PC-3 (cell line): ENCODE measurements around the gene ST8SIA4. TPM values are rescaled to one million over a fixed set of nuclear protein-coding genes. Genes with fewer than 3 reads are reported as not detected.
A peak's percentile ranks its signal among the peaks of the same experiment; 100 is the strongest.

Experiments
- ATAC-seq: fragments of 200-7000 bp; cut with Tn5 transposase; 2 replicates; pipeline ENCODE4 v1.9.1; 2020; ENCODE audit warnings: mild to moderate bottlenecking, moderate library complexity
- BruUV-seq: library from RNA; stranded (reverse); fragments of 400-500 nt; replicated peaks from 2 replicates; lab custom pipeline; 2021; lab: Mats Ljungman, UMichigan
- CTCF ChIA-PET: fragments of 300-600 bp; sonication (Branson Sonifier 250); formaldehyde crosslinking; loops from one replicate; lab custom pipeline; 2022; ENCODE audit warnings: antibody characterized with exemption; lab: Charles Lee
- POLR2A ChIA-PET: fragments of 300-600 bp; sonication (Branson Sonifier 250); formaldehyde crosslinking; loops from one replicate; lab custom pipeline; 2022; ENCODE audit warnings: antibody characterized with exemption; ENCODE audit not compliant: unreplicated experiment; lab: Charles Lee
- DNase-seq: peaks from one replicate; pipeline ENCODE4 v3.0.0-alpha.2; 2015
- H2AFZ ChIP-seq: fragments of 300-600 bp; sonication (generic); 2 replicates; pipeline ENCODE4 v1.6.0; 2016; ENCODE audit warnings: antibody characterized with exemption, low read length
- H3F3A ChIP-seq: fragments of 300-600 bp; sonication (generic); one replicate; pipeline ENCODE4 v1.6.0; 2017; ENCODE audit warnings: antibody characterized with exemption, low read length, control low read depth, mild to moderate bottlenecking; ENCODE audit not compliant: unreplicated experiment
- H3K27ac ChIP-seq: fragments of 300-600 bp; sonication (generic); 2 replicates; pipeline ENCODE4 v1.5.1; 2016; ENCODE audit warnings: mild to moderate bottlenecking, low read length
- H3K27me3 ChIP-seq: fragments of 300-600 bp; sonication (generic); 2 replicates; pipeline ENCODE4 v1.6.1; 2016; ENCODE audit warnings: low read length, mixed read lengths
- H3K36me3 ChIP-seq: fragments of 300-600 bp; sonication (generic); 2 replicates; pipeline ENCODE4 v1.6.1; 2016; ENCODE audit warnings: low read depth, mixed run types, low read length, mixed read lengths
- H3K4me1 ChIP-seq: fragments of 300-600 bp; sonication (generic); 2 replicates; pipeline ENCODE4 v1.5.1; 2016; ENCODE audit warnings: low read length; ENCODE audit not compliant: insufficient read depth
- H3K4me2 ChIP-seq: fragments of 300-600 bp; sonication (generic); 2 replicates; pipeline ENCODE4 v1.6.0; 2016; ENCODE audit warnings: low read length
- H3K4me3 ChIP-seq: fragments of 300-600 bp; sonication (generic); 2 replicates; pipeline ENCODE4 v1.5.1; 2016; ENCODE audit warnings: mild to moderate bottlenecking, low read length, mixed read lengths
- H3K79me2 ChIP-seq: fragments of 300-600 bp; sonication (generic); 2 replicates; pipeline ENCODE4 v1.6.1; 2017; ENCODE audit warnings: low read length, mixed read lengths
- H3K9ac ChIP-seq: fragments of 300-600 bp; sonication (generic); 2 replicates; pipeline ENCODE4 v1.6.0; 2016; ENCODE audit warnings: mild to moderate bottlenecking, low read length
- H3K9me2 ChIP-seq: fragments of 300-600 bp; sonication (generic); replicated peaks from 2 replicates; pipeline ENCODE4 v1.6.1; 2016; ENCODE audit warnings: mixed run types, low read length, mixed read lengths
- H3K9me3 ChIP-seq: fragments of 300-600 bp; sonication (generic); 2 replicates; pipeline ENCODE4 v1.6.1; 2016; ENCODE audit warnings: low read length, mixed read lengths
- H4K20me1 ChIP-seq: fragments of 300-600 bp; sonication (generic); 2 replicates; pipeline ENCODE4 v1.6.1; 2016; ENCODE audit warnings: low read length, mixed read lengths
- EZH2 ChIP-seq: fragments of 300-600 bp; sonication (generic); IDR thresholded peaks from one replicate; pipeline ENCODE4 v1.6.1; 2017; ENCODE audit warnings: antibody characterized with exemption, mild to moderate bottlenecking, low read length; ENCODE audit not compliant: unreplicated experiment
- EZH2phosphoT487 ChIP-seq: fragments of 300-600 bp; sonication (generic); IDR thresholded peaks from 2 replicates; pipeline ENCODE4 v1.6.1; 2018; ENCODE audit warnings: mild to moderate bottlenecking, antibody characterized with exemption, low read length, borderline replicate concordance
- intact Hi-C: fragments of 100-400 bp; cut with micrococcal nuclease; formaldehyde crosslinking; loops from 2 replicates; pipeline ENCODE4 v1.9.0; 2023
- total RNA-seq: library from RNA; depleted of rRNA; stranded (reverse); fragments of >200 nt; gene quantifications from 2 replicates; pipeline ENCODE4 v1.2.3, GENCODE V29; 2014
- TF ChIP-seq, protein P1 (sequence below): fragments of 300-600 bp; sonication (generic); conservative IDR thresholded peaks from 2 replicates; pipeline ENCODE4 v1.5.1; 2017; ENCODE audit warnings: antibody characterized with exemption, low read depth, mild to moderate bottlenecking, low read length

The ST8SIA4 gene
- total RNA-seq, 1 experiment from 2014 or later, result 0.91 TPM

DNA sequence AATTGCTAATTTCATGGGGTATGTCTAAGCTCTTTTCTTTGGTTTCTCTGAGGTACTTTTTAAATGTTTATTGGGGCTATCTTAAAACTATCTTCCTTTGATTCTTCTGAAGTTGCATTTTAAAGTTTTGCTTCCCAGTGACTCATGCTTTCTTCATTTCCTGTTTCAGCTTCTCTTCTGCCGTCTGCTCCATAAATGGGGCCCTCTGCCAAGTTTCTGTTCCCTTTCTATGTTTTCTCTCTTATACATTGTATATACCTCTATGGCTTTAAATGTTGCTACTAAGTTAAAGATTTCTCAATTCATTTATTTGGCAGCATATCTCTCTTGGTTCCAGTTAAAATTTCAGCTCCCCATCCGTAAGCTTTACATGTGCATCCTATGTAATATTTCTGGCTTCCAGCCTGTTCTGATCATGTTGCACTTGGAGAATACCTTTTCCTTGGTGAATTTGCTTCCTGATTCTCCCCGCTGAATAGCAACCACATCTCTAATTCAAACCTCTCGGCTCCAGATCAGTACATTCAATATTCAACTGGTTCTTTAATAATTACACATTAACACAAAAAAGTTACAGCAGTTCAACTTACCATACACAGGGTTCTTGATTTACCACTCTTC lies 125.3 kb downstream of the ST8SIA4 start:
- H3F3A ChIP-seq, result no peaks in the 10 kb centered on the region
- BruUV-seq, result no TSS peak
- H3K4me2 ChIP-seq, result peak overlapping the region; percentile 74
- H3K9me3 ChIP-seq, result no peaks in the 10 kb centered on the region
- peak overlapping the region; percentile 19; the same call in 1 of the 2 replicates for H3K4me3 ChIP-seq
- H3K27ac ChIP-seq, result peak overlapping the region; percentile 87
- TF ChIP-seq EZH2, result no peak
- no peak for TF ChIP-seq EZH2phosphoT487
- TF ChIP-seq, protein P1, sequence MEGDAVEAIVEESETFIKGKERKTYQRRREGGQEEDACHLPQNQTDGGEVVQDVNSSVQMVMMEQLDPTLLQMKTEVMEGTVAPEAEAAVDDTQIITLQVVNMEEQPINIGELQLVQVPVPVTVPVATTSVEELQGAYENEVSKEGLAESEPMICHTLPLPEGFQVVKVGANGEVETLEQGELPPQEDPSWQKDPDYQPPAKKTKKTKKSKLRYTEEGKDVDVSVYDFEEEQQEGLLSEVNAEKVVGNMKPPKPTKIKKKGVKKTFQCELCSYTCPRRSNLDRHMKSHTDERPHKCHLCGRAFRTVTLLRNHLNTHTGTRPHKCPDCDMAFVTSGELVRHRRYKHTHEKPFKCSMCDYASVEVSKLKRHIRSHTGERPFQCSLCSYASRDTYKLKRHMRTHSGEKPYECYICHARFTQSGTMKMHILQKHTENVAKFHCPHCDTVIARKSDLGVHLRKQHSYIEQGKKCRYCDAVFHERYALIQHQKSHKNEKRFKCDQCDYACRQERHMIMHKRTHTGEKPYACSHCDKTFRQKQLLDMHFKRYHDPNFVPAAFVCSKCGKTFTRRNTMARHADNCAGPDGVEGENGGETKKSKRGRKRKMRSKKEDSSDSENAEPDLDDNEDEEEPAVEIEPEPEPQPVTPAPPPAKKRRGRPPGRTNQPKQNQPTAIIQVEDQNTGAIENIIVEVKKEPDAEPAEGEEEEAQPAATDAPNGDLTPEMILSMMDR, result no peak
- no peaks in the 10 kb centered on the region for H3K27me3 ChIP-seq
- H3K79me2 ChIP-seq, result no peaks in the 10 kb centered on the region
- H2AFZ ChIP-seq, result peak overlapping the region; percentile 53
- peak; percentile 88 for DNase-seq
- peaks cover 29% of the 10 kb centered on the region for H3K4me1 ChIP-seq
- CTCF ChIA-PET, result interaction anchor here (0.6 kb wide), 1 partner anchor 125 kb away, joined by 4 read pairs; no protein-coding TSS in a partner anchor
- no peaks in the 10 kb centered on the region for H3K9me2 ChIP-seq
- ATAC-seq, result peak; percentile 88
- no peaks in the 10 kb centered on the region for H3K36me3 ChIP-seq
- no peaks in the 10 kb centered on the region for H4K20me1 ChIP-seq
- intact Hi-C loops, result loop anchor here (1.0 to 10.0 kb wide), 7 partner anchors 45 to 617 kb away; no protein-coding TSS in a partner anchor
- POLR2A ChIA-PET, result interaction anchor here (0.6 kb wide), 1 partner anchor 19 kb away, joined by 4 read pairs; no protein-coding TSS in a partner anchor
- peak overlapping the region; percentile 42 for H3K9ac ChIP-seq

DNA sequence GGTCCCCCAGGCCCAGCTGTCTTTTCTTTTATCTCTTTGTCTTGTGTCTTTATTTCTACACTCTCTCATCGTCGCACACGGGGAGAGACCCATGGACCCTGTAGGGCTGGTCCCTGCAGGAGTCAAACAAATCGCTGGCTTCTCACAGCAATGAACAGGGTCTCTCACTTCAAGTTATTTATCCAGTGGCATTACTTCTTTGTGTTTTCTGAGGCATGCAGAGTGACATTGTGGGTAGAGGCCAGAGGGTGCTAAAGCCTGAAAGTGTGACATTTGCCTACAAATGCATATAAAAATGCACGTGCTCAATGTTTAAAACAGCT lies 127.6 kb downstream of the ST8SIA4 start:
- no peaks in the 10 kb centered on the region for H3K27me3 ChIP-seq
- CTCF ChIA-PET, result no interaction called here
- DNase-seq (no peak), ATAC-seq (no peak)
- no peaks in the 10 kb centered on the region for H3K79me2 ChIP-seq
- H3F3A ChIP-seq, result no peaks in the 10 kb centered on the region
- H4K20me1 ChIP-seq, result no peaks in the 10 kb centered on the region
- POLR2A ChIA-PET, result no interaction called here
- H3K9me2 ChIP-seq, result no peaks in the 10 kb centered on the region
- H3K9ac ChIP-seq, result no peak overlapping the region
- H3K36me3 ChIP-seq, result no peaks in the 10 kb centered on the region
- H3K27ac ChIP-seq, result no peak overlapping the region
- BruUV-seq, result no TSS peak
- H3K4me1 ChIP-seq, result peaks cover 23% of the 10 kb centered on the region
- no peak overlapping the region for H3K4me3 ChIP-seq
- TF ChIP-seq, protein P1, result no peak
- TF ChIP-seq EZH2 (no peak), EZH2phosphoT487 (no peak)
- no peaks in the 10 kb centered on the region for H3K9me3 ChIP-seq
- no peak overlapping the region for H2AFZ ChIP-seq
- intact Hi-C loops, result loop anchor here (5.0 to 10.0 kb wide), 4 partner anchors 138 to 619 kb away; no protein-coding TSS in a partner anchor
- no peak overlapping the region for H3K4me2 ChIP-seq

DNA sequence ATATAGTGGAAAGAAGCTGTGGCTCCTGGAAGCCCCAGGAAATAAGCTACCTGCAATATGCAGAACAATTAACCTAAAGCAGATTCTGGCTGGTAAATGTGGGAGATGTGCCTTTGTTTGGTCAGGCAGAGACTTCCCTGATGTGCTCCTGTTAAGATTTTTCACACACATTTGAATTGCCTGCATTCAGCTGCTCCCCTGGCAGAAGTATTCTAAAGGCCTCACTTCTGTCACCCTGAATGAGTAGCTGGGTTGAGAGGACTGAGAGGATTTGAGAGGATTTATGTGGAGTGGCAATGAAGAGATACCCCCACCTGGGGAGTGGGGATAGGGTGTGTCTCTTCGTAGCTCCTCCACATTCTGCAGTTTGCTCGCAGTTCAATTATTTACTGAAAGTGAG lies 130.5 kb downstream of the ST8SIA4 start:
- ChIA-PET POLR2A (interaction anchor here (0.6 kb wide), 1 partner anchor 138 kb away, joined by 4 read pairs; no protein-coding TSS in a partner anchor), CTCF (no interaction called here)
- H3K27ac ChIP-seq, result no peak overlapping the region
- ATAC-seq (no peak), DNase-seq (no peak)
- no peaks in the 10 kb centered on the region for H3F3A ChIP-seq
- no peak for TF ChIP-seq EZH2phosphoT487
- TF ChIP-seq, protein P1, result no peak
- no peak for TF ChIP-seq EZH2
- intact Hi-C loops, result loop anchor here (5.0 to 10.0 kb wide), 3 partner anchors 150 to 622 kb away; no protein-coding TSS in a partner anchor
- H2AFZ ChIP-seq, result no peak overlapping the region
- BruUV-seq, result no TSS peak
- H3K79me2 ChIP-seq, result no peaks in the 10 kb centered on the region
- H3K36me3 ChIP-seq, result no peaks in the 10 kb centered on the region
- no peaks in the 10 kb centered on the region for H3K27me3 ChIP-seq
- no peak overlapping the region for H3K9ac ChIP-seq
- H3K4me2 ChIP-seq, result no peak overlapping the region
- no peaks in the 10 kb centered on the region for H3K9me2 ChIP-seq
- no peaks in the 10 kb centered on the region for H3K9me3 ChIP-seq
- H3K4me3 ChIP-seq, result no peak overlapping the region
- H4K20me1 ChIP-seq, result no peaks in the 10 kb centered on the region
- peaks cover 13% of the 10 kb centered on the region for H3K4me1 ChIP-seq
